Uterus (tissue), 4 donors: ENCODE results near the gene DNAJC22. TPM values are rescaled to one million over a fixed set of nuclear protein-coding genes. Genes with fewer than 3 reads are reported as not detected.

Experiments
- DNase-seq, 2 donors: peaks; one replicate each; pipeline ENCODE4 v3.0.0-alpha.2; 2019 to 2020
- H3K27ac ChIP-seq, 2 donors: fragments of 200-600 bp; sonication (generic); 1 replicate in 1 of 2; 2 replicates in 1 of 2; pipeline ENCODE4 v1.5.1; 2016 to 2018
- H3K27me3 ChIP-seq, 2 donors: fragments of 200-600 bp; sonication (generic); one replicate each; pipeline ENCODE4 v1.5.1; 2018 to 2019; ENCODE audit warnings: control low read depth in 1 of 2
- H3K36me3 ChIP-seq, 2 donors: fragments of 200-600 bp; sonication (generic); one replicate each; pipeline ENCODE4 v1.5.1; 2019; ENCODE audit warnings: control low read depth in 1 of 2
- H3K4me1 ChIP-seq, 2 donors: fragments of 200-600 bp; sonication (generic); one replicate each; pipeline ENCODE4 v1.5.1; 2018 to 2019; ENCODE audit warnings: control low read depth in 1 of 2
- H3K4me3 ChIP-seq, 2 donors: fragments of 200-600 bp; sonication (generic); 1 replicate in 1 of 2; 2 replicates in 1 of 2; pipeline ENCODE4 v1.5.1; 2018 to 2019; ENCODE audit warnings: mild to moderate bottlenecking in 1 of 2
- H3K9me3 ChIP-seq, 2 donors: fragments of 200-600 bp; sonication (generic); one replicate each; pipeline ENCODE4 v1.5.1; 2019; ENCODE audit warnings: control low read depth in 1 of 2
- CTCF ChIP-seq, 4 experiments: fragments of 200-600 bp in 2 of 4; fragments of 450-650 bp in 2 of 4; sonication (generic) in 2 of 4; IDR thresholded peaks; one replicate each; pipeline ENCODE4 v1.5.1; 2016 to 2019; ENCODE audit warnings: antibody characterized with exemption in 4 of 4, mild to moderate bottlenecking in 2 of 4, moderate library complexity in 1 of 4
- POLR2A ChIP-seq, 2 donors: fragments of 450-650 bp; IDR thresholded peaks; one replicate each; pipeline ENCODE4 v1.6.1; 2016; ENCODE audit warnings: antibody characterized with exemption in 2 of 2, mild to moderate bottlenecking in 1 of 2, moderate library complexity in 1 of 2
- intact Hi-C: fragments of 100-400 bp; cut with DNase I; formaldehyde crosslinking; loops from one replicate; pipeline ENCODE4 v1.15.1; 2023; ENCODE audit warnings: low total_unique reads
- total RNA-seq, 4 donors: library from RNA; depleted of rRNA in 3 of 4; stranded (reverse); fragments of >200 nt in 3 of 4; gene quantifications; one replicate each; pipeline versions ENCODE4 v1.1.0 to v1.2.4, GENCODE V29; 2014 to 2023
- donor health status: DM: yes; HTN: yes; CAD: no.

Gene DNAJC22
- total RNA-seq, 4 donors from 2014 or later: 4.5 TPM; not detected in 3

DNA sequence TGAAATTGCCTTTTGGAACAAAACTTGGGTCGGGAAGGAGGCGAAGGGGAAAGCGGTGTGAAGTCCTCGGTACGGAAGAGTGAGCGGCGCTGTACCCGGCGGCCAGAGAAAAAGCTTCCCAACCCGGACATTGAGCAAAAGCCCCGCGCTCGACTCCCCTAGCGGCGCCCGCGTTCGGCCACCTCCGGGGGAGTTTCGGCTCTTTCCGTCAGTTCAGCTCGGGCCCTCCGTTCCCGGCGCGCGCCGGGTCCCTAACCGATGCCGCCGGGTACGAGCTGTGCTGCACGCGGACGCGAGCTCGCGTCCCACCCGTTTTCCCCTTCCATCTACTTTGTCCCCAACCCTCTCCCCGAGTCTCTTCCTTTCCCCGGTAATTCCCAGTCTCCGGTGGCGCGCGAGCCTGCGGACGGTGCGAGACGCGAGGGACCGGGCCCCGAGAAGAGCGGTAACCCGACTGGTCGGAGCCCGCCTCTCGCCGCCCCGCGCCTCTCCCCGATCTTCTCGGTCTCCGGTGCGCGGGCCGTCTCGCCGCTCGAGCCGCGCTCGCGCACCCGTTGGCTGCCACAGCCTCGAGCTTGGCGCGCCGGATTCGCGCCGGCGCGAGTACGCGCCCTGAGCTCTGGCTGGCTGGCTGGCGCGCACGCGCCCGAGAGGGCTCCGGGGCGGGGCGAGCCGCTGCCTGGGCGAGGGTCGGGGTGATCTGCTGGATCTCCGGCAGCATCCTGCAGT is 20.1 kb downstream of the DNAJC22 start:
- peak; percentile 83 to 95 for DNase-seq
- H3K9me3 ChIP-seq: no peaks in the 10 kb centered on the region
- H3K4me1 ChIP-seq: peaks cover 0 to 6% of the 10 kb centered on the region in 2 donors
- TF ChIP-seq CTCF (IDR thresholded peaks at IDR 0.05) (peak; percentile 28 to 49 (median 36)), POLR2A (IDR thresholded peaks at IDR 0.05) (peak; percentile 70 to 80)
- H3K27me3 ChIP-seq: no peaks in the 10 kb centered on the region
- intact Hi-C loops: no loop called here
- H3K4me3 ChIP-seq: peak overlapping the region; percentile 64 to 95
- H3K27ac ChIP-seq: peak overlapping the region; percentile 96 to 99
- H3K36me3 ChIP-seq: no peaks in the 10 kb centered on the region

DNA sequence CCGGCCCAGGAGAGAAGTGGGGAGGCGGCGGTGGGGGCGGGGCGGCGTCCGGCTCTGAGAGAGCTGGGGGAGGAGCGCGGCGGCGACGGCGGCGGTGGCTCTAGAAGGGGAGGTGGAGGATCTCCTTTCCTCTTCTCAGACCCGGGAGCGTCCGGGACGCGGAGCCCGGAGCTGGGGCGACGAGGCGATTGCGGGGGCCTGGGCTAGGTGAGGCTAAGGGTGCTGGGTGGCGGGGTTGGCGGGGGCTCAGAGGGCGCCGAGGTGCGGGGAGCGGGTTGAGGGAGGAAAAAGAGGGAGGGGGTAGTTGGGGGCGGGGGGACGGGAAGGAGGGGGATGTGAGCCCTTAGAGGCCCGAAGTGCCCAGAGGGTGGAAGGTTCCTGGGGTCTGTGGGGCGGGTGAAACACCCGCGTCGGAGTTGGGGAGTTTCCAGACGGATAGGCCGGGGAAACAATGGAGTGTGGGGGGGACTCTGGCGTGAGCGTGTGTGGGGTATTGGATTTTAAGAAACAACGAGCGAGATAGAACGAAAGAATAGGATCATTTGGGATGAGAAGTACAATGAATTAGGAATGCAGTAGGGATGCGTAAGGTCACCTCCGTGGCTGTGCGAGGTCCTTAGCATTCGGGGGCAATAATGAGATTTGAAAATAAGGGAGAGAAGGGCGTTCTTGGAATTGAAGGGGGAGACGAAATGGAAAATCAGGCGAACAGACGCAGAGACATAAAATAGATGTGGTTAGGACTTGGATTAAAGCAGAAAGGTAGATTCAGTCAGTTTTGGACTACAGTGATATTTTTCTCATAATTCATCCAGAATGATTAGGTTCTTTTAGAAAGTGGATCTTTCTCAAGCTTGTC is 20.9 kb downstream of the DNAJC22 start, which contains the start of gene SPATS2:
SPATS2 (plus strand) TSS at position 82 of the 859 bp plus-strand sequence. CDS start 93,551 bp downstream, outside the sequence.
- H3K4me1 ChIP-seq: peaks cover 0 to 6% of the 10 kb centered on the region in 2 donors
- H3K27ac ChIP-seq: peak within 1 kb of the TSS; percentile 96 to 99
- DNase-seq: peak in 1 of 2 donors; percentile 94
- TF ChIP-seq CTCF (IDR thresholded peaks at IDR 0.05) (no peak), POLR2A (IDR thresholded peaks at IDR 0.05) (peak in 1 of 2 donors; percentile 49)
- no peaks in the 10 kb centered on the region for H3K9me3 ChIP-seq
- no peaks in the 10 kb centered on the region for H3K27me3 ChIP-seq
- intact Hi-C loops: no loop called here
- peak within 1 kb of the TSS; percentile 64 to 95 for H3K4me3 ChIP-seq
- H3K36me3 ChIP-seq: no peaks in the 10 kb centered on the region

DNA sequence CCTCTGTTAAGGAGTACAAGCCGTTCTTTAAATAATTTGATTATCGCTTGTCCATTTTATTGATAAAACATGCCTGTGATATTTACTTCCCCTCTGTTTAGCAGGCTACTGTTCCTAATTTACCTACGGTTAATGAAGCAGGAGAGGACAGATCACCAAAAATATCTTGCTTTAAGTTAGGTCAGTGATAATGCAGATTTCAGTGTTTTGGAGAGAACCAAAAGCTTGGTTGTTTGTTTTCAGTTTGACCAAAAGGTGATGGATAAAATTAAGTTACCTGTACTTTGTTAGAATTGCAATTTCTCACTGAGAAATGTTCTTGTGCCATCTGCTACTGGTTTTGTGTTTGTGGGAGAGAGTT is 21.5 kb downstream of the DNAJC22 start:
- intact Hi-C loops: no loop called here
- H3K9me3 ChIP-seq: no peaks in the 10 kb centered on the region
- no peak for DNase-seq
- peak overlapping the region; percentile 96 to 99 for H3K27ac ChIP-seq
- peaks cover 0 to 6% of the 10 kb centered on the region in 2 donors for H3K4me1 ChIP-seq
- TF ChIP-seq CTCF (IDR thresholded peaks at IDR 0.05): no peak
- no peak for TF ChIP-seq POLR2A (IDR thresholded peaks at IDR 0.05)
- H3K36me3 ChIP-seq: no peaks in the 10 kb centered on the region
- H3K4me3 ChIP-seq: peak overlapping the region; percentile 64 to 95
- H3K27me3 ChIP-seq: no peaks in the 10 kb centered on the region

GRCh38 chr12:49369411-49370145 is 22.9 kb downstream of the DNAJC22 start:
- intact Hi-C loops: no loop called here
- peaks cover 0 to 6% of the 10 kb centered on the region in 2 donors for H3K4me1 ChIP-seq
- peak overlapping the region; percentile 7 to 50 for H3K27ac ChIP-seq
- peak; percentile 21 to 49 (median 27) for TF ChIP-seq CTCF (IDR thresholded peaks at IDR 0.05)
- TF ChIP-seq POLR2A (IDR thresholded peaks at IDR 0.05): no peak
- DNase-seq: peak in 1 of 2 donors; percentile 27
- H3K36me3 ChIP-seq: no peaks in the 10 kb centered on the region
- no peak overlapping the region for H3K4me3 ChIP-seq
- no peaks in the 10 kb centered on the region for H3K27me3 ChIP-seq
- H3K9me3 ChIP-seq: no peaks in the 10 kb centered on the region
